GM12875 (cell line): Measurements from ENCODE around the gene TOP3B.

ENCODE experiments used
- H3K4me3 ChIP-seq: one replicate; pipeline ENCODE4 v1.5.1; 2011; ENCODE audit warnings: low read depth, low read length, control low read depth
- CTCF ChIP-seq: IDR thresholded peaks from 2 replicates; pipeline ENCODE4 v1.5.1; 2011; ENCODE audit warnings: low read depth, mild to moderate bottlenecking, control low read depth, inconsistent platforms, low read length, moderate library complexity, borderline replicate concordance; ENCODE audit not compliant: insufficient read depth

TOP3B gene

GRCh38 chr22:21922370-21923162, 60.0 kb downstream of the TOP3B start:
- no peak for TF ChIP-seq CTCF
- no peak overlapping the region for H3K4me3 ChIP-seq

- no peak overlapping the region for H3K4me3 ChIP-seq
- no peak for TF ChIP-seq CTCF
Observed at GRCh38 chr22:21921729-21922128, 60.9 kb downstream of the TOP3B start.

- TF ChIP-seq CTCF: no peak
Observed at GRCh38 chr22:21921184-21921721, 61.3 kb downstream of the TOP3B start.

GRCh38 chr22:21920341-21921183, 62.0 kb downstream of the TOP3B start:
- no peak overlapping the region for H3K4me3 ChIP-seq
- no peak for TF ChIP-seq CTCF

More at GRCh38 chr22:21921184-21921721, 61.3 kb downstream of the TOP3B start:
- no peak overlapping the region for H3K4me3 ChIP-seq

GRCh38 chr22:21919526-21920307, 62.9 kb downstream of the TOP3B start:
- TF ChIP-seq CTCF: no peak
- no peak overlapping the region for H3K4me3 ChIP-seq

GRCh38 chr22:21918466-21919185, 64.0 kb downstream of the TOP3B start:
- no peak for TF ChIP-seq CTCF
- H3K4me3 ChIP-seq: no peak overlapping the region
